ENCODE measurements around the gene RC3H2. TPM values are rescaled to one million over a fixed set of nuclear protein-coding genes. Genes with fewer than 3 reads are reported as not detected.

The RC3H2 gene
- total and polyA plus RNA-seq, 4 donors, result 5.9 to 26.4 (median 16.9) TPM

DNA sequence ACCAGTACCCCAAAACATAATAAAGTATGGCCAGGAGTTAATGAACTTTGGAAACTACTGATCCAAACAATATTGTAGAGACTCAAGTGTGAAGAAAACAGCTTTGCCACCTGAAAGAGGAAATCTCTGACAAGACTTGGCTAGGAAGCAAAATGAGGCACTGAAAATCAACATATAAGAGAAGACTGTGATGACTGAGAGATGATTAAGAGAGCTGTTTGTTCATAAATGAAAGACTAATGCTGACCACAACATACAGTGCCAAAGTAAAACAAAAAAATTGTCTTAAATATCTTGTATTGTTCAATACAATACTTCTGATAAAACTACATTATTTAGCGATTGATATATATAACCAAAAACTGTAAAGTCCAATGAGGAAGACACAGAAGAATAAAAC lies 7.2 kb downstream of the RC3H2 start:
- TF ChIP-seq, protein P1, sequence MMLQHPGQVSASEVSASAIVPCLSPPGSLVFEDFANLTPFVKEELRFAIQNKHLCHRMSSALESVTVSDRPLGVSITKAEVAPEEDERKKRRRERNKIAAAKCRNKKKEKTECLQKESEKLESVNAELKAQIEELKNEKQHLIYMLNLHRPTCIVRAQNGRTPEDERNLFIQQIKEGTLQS (IDR thresholded peaks at IDR 0.05), result no peak
- TF ChIP-seq YY1 (IDR thresholded peaks at IDR 0.05), result no peak
- Histone ChIP-seq H3K4me3 (ENCODE audit: low read depth in 1 of 3, low read length in 3 of 3) (no peak overlapping the region), H3K4me1 (ENCODE audit: control insufficient read depth in 4 of 4, insufficient read depth in 4 of 4, low read length in 3 of 4) (peaks cover 0 to 6% (median 2%) of the 10 kb centered on the region in 4 donors), H3K9me3 (ENCODE audit: control insufficient read depth in 4 of 4, low read length in 3 of 4) (no peaks in the 10 kb centered on the region), H3K9ac (ENCODE audit: low read depth in 1 of 2, low read length in 2 of 2) (no peak overlapping the region), H3K36me3 (ENCODE audit: control insufficient read depth in 4 of 4, insufficient read depth in 3 of 4, low read depth in 1 of 4, low read length in 3 of 4) (peaks cover 0 to 8% (median 3%) of the 10 kb centered on the region in 4 donors), H3K27me3 (ENCODE audit: control insufficient read depth in 4 of 4, insufficient read depth in 4 of 4, low read length in 3 of 4) (no peaks in the 10 kb centered on the region), H3K27ac (ENCODE audit: low read depth in 1 of 2, low read length in 2 of 2) (no peak overlapping the region)
- WGBS, result 98% methylated on average over 1 of the region's 1 CpG
- DNase-seq (ENCODE audit: low spot score), result no peak

DNA sequence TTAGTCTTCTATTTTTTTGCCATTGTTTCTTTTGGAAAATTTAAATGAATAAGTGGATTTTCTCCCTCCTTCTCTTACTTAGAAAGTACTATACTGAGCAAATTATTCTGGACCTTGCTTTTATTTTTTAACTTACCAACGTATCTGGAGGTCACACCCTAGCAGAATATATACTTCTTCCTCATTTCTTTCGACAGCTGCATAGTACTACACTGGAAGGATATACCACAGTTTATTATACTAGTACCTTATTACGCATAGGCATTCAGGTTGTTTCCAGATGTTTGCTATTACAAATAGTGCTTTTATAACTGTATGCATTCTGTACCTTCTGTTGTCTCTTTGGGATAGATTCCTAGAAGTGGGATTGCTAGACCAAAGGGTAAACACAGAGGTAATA lies 16.7 kb downstream of the RC3H2 start:
- Histone ChIP-seq H3K27me3 (ENCODE audit: control insufficient read depth in 4 of 4, insufficient read depth in 4 of 4, low read length in 3 of 4) (no peaks in the 10 kb centered on the region), H3K4me1 (ENCODE audit: control insufficient read depth in 4 of 4, insufficient read depth in 4 of 4, low read length in 3 of 4) (no peaks in the 10 kb centered on the region), H3K4me3 (ENCODE audit: low read depth in 1 of 3, low read length in 3 of 3) (no peak overlapping the region), H3K36me3 (ENCODE audit: control insufficient read depth in 4 of 4, insufficient read depth in 3 of 4, low read depth in 1 of 4, low read length in 3 of 4) (peaks cover 9 to 25% (median 17%) of the 10 kb centered on the region in 4 donors), H3K27ac (ENCODE audit: low read depth in 1 of 2, low read length in 2 of 2) (no peak overlapping the region), H3K9me3 (ENCODE audit: control insufficient read depth in 4 of 4, low read length in 3 of 4) (no peaks in the 10 kb centered on the region), H3K9ac (ENCODE audit: low read depth in 1 of 2, low read length in 2 of 2) (no peak overlapping the region)
- TF ChIP-seq REST (IDR thresholded peaks at IDR 0.05), result no peak
- no peak for TF ChIP-seq SP1 (IDR thresholded peaks at IDR 0.05)
- TF ChIP-seq HNF4G (IDR thresholded peaks at IDR 0.05), result no peak
- TF ChIP-seq RAD21 (IDR thresholded peaks at IDR 0.05), result no peak
- TF ChIP-seq CTCF (IDR thresholded peaks at IDR 0.05; ENCODE audit: low read depth, low read length, missing input control), result no peak
- TF ChIP-seq MAX (IDR thresholded peaks at IDR 0.05), result no peak
- no peak for TF ChIP-seq EGR1 (IDR thresholded peaks at IDR 0.05; ENCODE audit: low read depth in 2 of 2)
- no peak for TF ChIP-seq FOXA1 (IDR thresholded peaks at IDR 0.05)
- no peak for TF ChIP-seq TAF1 (conservative IDR thresholded peaks at IDR 0.05)
- TF ChIP-seq RXRA (IDR thresholded peaks at IDR 0.05), result no peak
- TF ChIP-seq, protein P2, sequence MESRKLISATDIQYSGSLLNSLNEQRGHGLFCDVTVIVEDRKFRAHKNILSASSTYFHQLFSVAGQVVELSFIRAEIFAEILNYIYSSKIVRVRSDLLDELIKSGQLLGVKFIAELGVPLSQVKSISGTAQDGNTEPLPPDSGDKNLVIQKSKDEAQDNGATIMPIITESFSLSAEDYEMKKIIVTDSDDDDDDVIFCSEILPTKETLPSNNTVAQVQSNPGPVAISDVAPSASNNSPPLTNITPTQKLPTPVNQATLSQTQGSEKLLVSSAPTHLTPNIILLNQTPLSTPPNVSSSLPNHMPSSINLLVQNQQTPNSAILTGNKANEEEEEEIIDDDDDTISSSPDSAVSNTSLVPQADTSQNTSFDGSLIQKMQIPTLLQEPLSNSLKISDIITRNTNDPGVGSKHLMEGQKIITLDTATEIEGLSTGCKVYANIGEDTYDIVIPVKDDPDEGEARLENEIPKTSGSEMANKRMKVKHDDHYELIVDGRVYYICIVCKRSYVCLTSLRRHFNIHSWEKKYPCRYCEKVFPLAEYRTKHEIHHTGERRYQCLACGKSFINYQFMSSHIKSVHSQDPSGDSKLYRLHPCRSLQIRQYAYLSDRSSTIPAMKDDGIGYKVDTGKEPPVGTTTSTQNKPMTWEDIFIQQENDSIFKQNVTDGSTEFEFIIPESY (IDR thresholded peaks at IDR 0.05), result no peak
- no peak for DNase-seq (ENCODE audit: low spot score)
- whole genome bisulfite sequencing, result 60% methylated on average over 3 of the region's 3 CpGs

Data from liver (tissue), 9 donors.